ENCODE data around the gene STMN3. TPM values are rescaled to one million over a fixed set of nuclear protein-coding genes. Genes with fewer than 3 reads are reported as not detected.

STMN3 gene
- total and polyA plus RNA-seq, 2 of the 8 experiments (the other 6 are each of a cell fraction or from before 2014, with no cell fraction given): 51.5 to 63.1 TPM

- no peak overlapping the region for H3K18ac ChIP-seq (ENCODE audit: extremely low read depth, low read length)
- H2AFZ ChIP-seq (ENCODE audit: low read length): no peak overlapping the region
- DNase-seq (ENCODE audit: low read depth in 1 of 2, low spot score in 2 of 2) (no peak), FAIRE-seq (no peak)
- H3K4ac ChIP-seq (replicated peaks; ENCODE audit: insufficient read length, low read depth, low read length): no peak overlapping the region
- H3K36me3 ChIP-seq (ENCODE audit: control insufficient read depth in 2 of 4, insufficient read depth in 4 of 4, low read length in 3 of 4): peaks cover 5 to 20% (median 14%) of the 10 kb centered on the region in 4 experiments; a peak in 5 of 8 replicates
- POLR2A ChIA-PET (ENCODE audit: partially characterized antibody): interaction anchor here (0.8 to 1.2 kb wide), 2 partner anchors 31 to 45 kb away, joined by 3 read pairs; no protein-coding TSS in a partner anchor
- H2AK5ac ChIP-seq (ENCODE audit: low read depth, low read length): no peak overlapping the region
- no peak overlapping the region for H3K14ac ChIP-seq (ENCODE audit: insufficient read length)
- no peak overlapping the region for H3K23ac ChIP-seq (ENCODE audit: insufficient read length)
- H3K79me1 ChIP-seq (ENCODE audit: low read depth, low read length): peaks cover 7% of the 10 kb centered on the region
- H4K8ac ChIP-seq (ENCODE audit: extremely low read depth, insufficient read depth, low read length): no peak overlapping the region
- CTCF ChIA-PET (ENCODE audit: partially characterized antibody): no interaction called here
- no peaks in the 10 kb centered on the region; a peak in 1 of 7 replicates for H3K4me1 ChIP-seq (replicated peaks in 1 of 4; ENCODE audit: control insufficient read depth in 3 of 4, insufficient read depth in 4 of 4, low read length in 3 of 4)
- no peak overlapping the region for H3K27ac ChIP-seq (ENCODE audit: low read depth, low read length)
- no peak overlapping the region for H3K4me3 ChIP-seq (ENCODE audit: extremely low read depth in 1 of 4, insufficient read depth in 2 of 4, low read depth in 3 of 4, low read length in 4 of 4)
- H3K23me2 ChIP-seq (ENCODE audit: low read depth, low read length): no peaks in the 10 kb centered on the region
- no peak overlapping the region for H2BK120ac ChIP-seq (replicated peaks; ENCODE audit: low read depth, low read length)
- no peak overlapping the region; the same call in 1 of the 2 replicates for H2BK5ac ChIP-seq (ENCODE audit: low read depth, low read length)
- peaks cover 9% of the 10 kb centered on the region in 2 experiments; a peak in 3 of 4 replicates for H3K9me3 ChIP-seq (ENCODE audit: insufficient read depth in 2 of 2, low read depth in 1 of 2, low read length in 1 of 2)
- no peak overlapping the region for H3K56ac ChIP-seq (replicated peaks; ENCODE audit: insufficient read length, low read depth, low read length)
- H3K9ac ChIP-seq (replicated peaks in 1 of 4; ENCODE audit: extremely low read depth in 1 of 4, low read depth in 3 of 4, low read length in 3 of 4): no peak overlapping the region
- TF ChIP-seq SP4 (IDR thresholded peaks at IDR 0.05; ENCODE audit: low read length) (no peak), BACH1 (IDR thresholded peaks at IDR 0.05; ENCODE audit: low read length) (no peak), POU5F1 (IDR thresholded peaks at IDR 0.05; ENCODE audit: low read depth, low read length) (no peak), NANOG (IDR thresholded peaks at IDR 0.05; ENCODE audit: insufficient read depth, low read depth, low read length, poor library complexity, severe bottlenecking) (no peak), MAX (IDR thresholded peaks at IDR 0.05) (no peak), SP2 (IDR thresholded peaks at IDR 0.05; ENCODE audit: low read length) (no peak), HDAC2 (IDR thresholded peaks at IDR 0.05; ENCODE audit: borderline replicate concordance in 1 of 2, low read depth in 2 of 2, low read length in 2 of 2) (no peak), EGR1 (IDR thresholded peaks at IDR 0.05; ENCODE audit: borderline replicate concordance, low read depth, low read length) (no peak), KDM5A (IDR thresholded peaks at IDR 0.05; ENCODE audit: low read length) (no peak), CBX8 (IDR thresholded peaks at IDR 0.05; ENCODE audit: borderline replicate concordance, low read depth, low read length) (no peak), GTF2F1 (IDR thresholded peaks at IDR 0.05; ENCODE audit: borderline replicate concordance, low read depth, low read length) (no peak), CTBP2 (IDR thresholded peaks at IDR 0.05; ENCODE audit: borderline replicate concordance, insufficient read depth, insufficient read length, low read length) (no peak), TAF1 (IDR thresholded peaks at IDR 0.05; ENCODE audit: low read depth, low read length) (no peak), TCF12 (IDR thresholded peaks at IDR 0.05; ENCODE audit: low read depth, low read length) (no peak)
- no peak overlapping the region for H2BK15ac ChIP-seq (ENCODE audit: low read length)
- H2BK12ac ChIP-seq (ENCODE audit: low read depth, low read length): no peak overlapping the region
- H2BK20ac ChIP-seq (ENCODE audit: low read length): no peak overlapping the region
- H4K5ac ChIP-seq (ENCODE audit: insufficient read length, low read depth, low read length): no peak overlapping the region
- no peak overlapping the region for H4K91ac ChIP-seq (replicated peaks; ENCODE audit: insufficient read length, low read length)
- 92% methylated on average over 11 of the region's 13 CpGs; no CpG with 5 or more reads in 1 of the 2 experiments for WGBS, 2 experiments (ENCODE audit: extremely low coverage in 1 of 2, insufficient coverage in 1 of 2, insufficient read length in 1 of 2, insufficient replicate concordance in 2 of 2, low coverage in 1 of 2, low lambda C conversion rate in 2 of 2, missing lambda C conversion rate in 1 of 2)
- H3K27me3 ChIP-seq (replicated peaks in 1 of 4; ENCODE audit: control insufficient read depth in 3 of 4, extremely low read depth in 1 of 4, insufficient read depth in 3 of 4, low read length in 3 of 4): no peaks in the 10 kb centered on the region; a peak in 2 of 7 replicates
- H3K79me2 ChIP-seq (ENCODE audit: control insufficient read depth in 1 of 2, insufficient read depth in 2 of 2, low read length in 2 of 2): peaks cover 0 to 40% of the 10 kb centered on the region in 2 experiments; a peak in 2 of 4 replicates
- H4K20me1 ChIP-seq (replicated peaks in 1 of 2; ENCODE audit: control insufficient read depth in 1 of 2, insufficient read depth in 2 of 2, low read length in 2 of 2): peaks cover 0 to 5% of the 10 kb centered on the region in 2 experiments
- H3K4me2 ChIP-seq (ENCODE audit: insufficient read depth in 1 of 2, low read depth in 2 of 2, low read length in 2 of 2): no peak overlapping the region
Observed at GRCh38 chr20:63619505-63619904, 33.7 kb downstream of the STMN3 start.

Data from H1 (cell line).